ENCODE data around the gene GRAMD1A.

GRAMD1A gene

GRCh38 chr19:34967551-34967950 is 32.6 kb upstream of the GRAMD1A start:
- TF ChIP-seq GATA3 (IDR thresholded peaks at IDR 0.05; ENCODE audit: low read depth, low read length) (no peak), GATA2 (IDR thresholded peaks at IDR 0.05; ENCODE audit: low read depth, low read length) (no peak)

- TF ChIP-seq GATA2 (IDR thresholded peaks at IDR 0.05; ENCODE audit: low read depth, low read length) (no peak), GATA3 (IDR thresholded peaks at IDR 0.05; ENCODE audit: low read depth, low read length) (no peak)
Observed at GRCh38 chr19:34969721-34970120, 30.4 kb upstream of the GRAMD1A start.

GRCh38 chr19:34972163-34972705 is 27.9 kb upstream of the GRAMD1A start:
- TF ChIP-seq GATA3 (IDR thresholded peaks at IDR 0.05; ENCODE audit: low read depth, low read length) (no peak), GATA2 (IDR thresholded peaks at IDR 0.05; ENCODE audit: low read depth, low read length) (no peak)

GRCh38 chr19:34974646-34975045 is 25.5 kb upstream of the GRAMD1A start:
- no peak for TF ChIP-seq GATA3 (IDR thresholded peaks at IDR 0.05; ENCODE audit: low read depth, low read length)

- no peak for TF ChIP-seq GATA3 (IDR thresholded peaks at IDR 0.05; ENCODE audit: low read depth, low read length)
- no peak for TF ChIP-seq GATA2 (IDR thresholded peaks at IDR 0.05; ENCODE audit: low read depth, low read length)
Observed at GRCh38 chr19:34975056-34975455, 25.1 kb upstream of the GRAMD1A start.

GRCh38 chr19:34976611-34977010 is 23.5 kb upstream of the GRAMD1A start:
- TF ChIP-seq GATA2 (IDR thresholded peaks at IDR 0.05; ENCODE audit: low read depth, low read length) (no peak), GATA3 (IDR thresholded peaks at IDR 0.05; ENCODE audit: low read depth, low read length) (no peak)

- no peak for TF ChIP-seq GATA3 (IDR thresholded peaks at IDR 0.05; ENCODE audit: low read depth, low read length)
- no peak for TF ChIP-seq GATA2 (IDR thresholded peaks at IDR 0.05; ENCODE audit: low read depth, low read length)
Observed at GRCh38 chr19:34979819-34980640, 20.1 kb upstream of the GRAMD1A start.

- TF ChIP-seq GATA3 (IDR thresholded peaks at IDR 0.05; ENCODE audit: low read depth, low read length) (no peak), GATA2 (IDR thresholded peaks at IDR 0.05; ENCODE audit: low read depth, low read length) (no peak)
Observed at GRCh38 chr19:34982275-34982674, 17.8 kb upstream of the GRAMD1A start.

GRCh38 chr19:34983786-34984185 is 16.3 kb upstream of the GRAMD1A start:
- TF ChIP-seq GATA3 (IDR thresholded peaks at IDR 0.05; ENCODE audit: low read depth, low read length) (no peak), GATA2 (IDR thresholded peaks at IDR 0.05; ENCODE audit: low read depth, low read length) (no peak)

GRCh38 chr19:34984287-34984686 is 15.8 kb upstream of the GRAMD1A start:
- no peak for TF ChIP-seq GATA3 (IDR thresholded peaks at IDR 0.05; ENCODE audit: low read depth, low read length)
- TF ChIP-seq GATA2 (IDR thresholded peaks at IDR 0.05; ENCODE audit: low read depth, low read length) = no peak

GRCh38 chr19:34985249-34986022 is 14.7 kb upstream of the GRAMD1A start:
- TF ChIP-seq GATA3 (IDR thresholded peaks at IDR 0.05; ENCODE audit: low read depth, low read length) (no peak), GATA2 (IDR thresholded peaks at IDR 0.05; ENCODE audit: low read depth, low read length) (no peak)

GRCh38 chr19:34988119-34988518 is 12.0 kb upstream of the GRAMD1A start:
- TF ChIP-seq GATA2 (IDR thresholded peaks at IDR 0.05; ENCODE audit: low read depth, low read length) (no peak), GATA3 (IDR thresholded peaks at IDR 0.05; ENCODE audit: low read depth, low read length) (no peak)

GRCh38 chr19:34989298-34989697 is 10.8 kb upstream of the GRAMD1A start:
- no peak for TF ChIP-seq GATA2 (IDR thresholded peaks at IDR 0.05; ENCODE audit: low read depth, low read length)
- TF ChIP-seq GATA3 (IDR thresholded peaks at IDR 0.05; ENCODE audit: low read depth, low read length) = no peak

GRCh38 chr19:34990578-34991192 is 9.4 kb upstream of the GRAMD1A start:
- TF ChIP-seq GATA2 (IDR thresholded peaks at IDR 0.05; ENCODE audit: low read depth, low read length) (no peak), GATA3 (IDR thresholded peaks at IDR 0.05; ENCODE audit: low read depth, low read length) (no peak)

All from SH-SY5Y (cell line).